ENCODE measurements around the gene SPOCK2.

SPOCK2 gene

DNA sequence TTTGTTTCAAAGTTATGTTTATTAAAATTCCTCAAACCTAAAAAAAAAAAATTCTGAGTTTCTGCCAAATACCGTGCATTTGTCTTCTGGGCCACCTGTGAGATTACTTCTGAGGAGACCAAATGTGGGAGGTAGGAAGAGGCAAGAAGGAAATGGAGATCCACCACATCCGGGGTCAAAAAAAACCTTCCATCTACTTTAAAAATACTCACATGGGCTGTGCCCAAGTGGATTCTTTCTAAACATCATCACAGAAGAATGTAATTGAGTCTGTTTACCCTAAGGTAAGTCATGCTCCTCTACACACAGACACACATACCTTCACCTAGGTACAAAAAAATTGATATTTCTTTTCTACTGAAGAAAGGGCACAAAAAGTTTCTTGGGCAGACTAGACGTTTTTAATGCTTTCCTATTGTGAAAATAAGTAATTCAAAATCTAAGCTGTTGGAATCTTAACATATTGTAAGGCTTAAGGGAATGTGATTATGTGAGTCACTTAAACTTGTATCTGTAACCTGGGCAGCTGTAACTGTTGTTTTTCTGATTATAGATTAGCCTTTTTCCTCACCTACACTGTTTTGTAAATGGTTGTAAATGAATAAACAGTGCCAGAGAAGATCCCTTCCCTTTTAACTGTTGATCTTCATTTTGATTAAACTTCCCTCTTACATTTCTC, 19.1 kb upstream of the SPOCK2 start:
- ATAC-seq, result peak; percentile 70
- no peak for DNase-seq

DNA sequence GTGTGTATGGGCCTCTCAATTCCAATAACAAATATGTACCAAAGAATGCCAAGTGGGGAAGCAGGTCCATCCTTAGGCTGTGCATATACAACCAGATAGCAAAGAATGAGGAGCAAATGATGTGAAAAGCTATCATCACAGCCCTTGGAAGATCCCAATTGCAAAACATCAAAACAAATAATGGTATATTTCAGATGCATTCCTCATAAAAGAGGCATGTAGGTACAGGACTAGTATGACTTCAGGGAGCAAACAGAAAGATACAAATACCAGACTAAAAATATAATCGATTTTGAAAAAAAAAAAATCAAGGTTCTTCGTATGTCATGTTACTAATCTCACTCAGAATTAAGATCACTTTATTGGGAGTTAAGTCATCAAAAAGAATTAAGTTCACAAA, 18.5 kb upstream of the SPOCK2 start:
- ATAC-seq (no peak), DNase-seq (no peak)

DNA sequence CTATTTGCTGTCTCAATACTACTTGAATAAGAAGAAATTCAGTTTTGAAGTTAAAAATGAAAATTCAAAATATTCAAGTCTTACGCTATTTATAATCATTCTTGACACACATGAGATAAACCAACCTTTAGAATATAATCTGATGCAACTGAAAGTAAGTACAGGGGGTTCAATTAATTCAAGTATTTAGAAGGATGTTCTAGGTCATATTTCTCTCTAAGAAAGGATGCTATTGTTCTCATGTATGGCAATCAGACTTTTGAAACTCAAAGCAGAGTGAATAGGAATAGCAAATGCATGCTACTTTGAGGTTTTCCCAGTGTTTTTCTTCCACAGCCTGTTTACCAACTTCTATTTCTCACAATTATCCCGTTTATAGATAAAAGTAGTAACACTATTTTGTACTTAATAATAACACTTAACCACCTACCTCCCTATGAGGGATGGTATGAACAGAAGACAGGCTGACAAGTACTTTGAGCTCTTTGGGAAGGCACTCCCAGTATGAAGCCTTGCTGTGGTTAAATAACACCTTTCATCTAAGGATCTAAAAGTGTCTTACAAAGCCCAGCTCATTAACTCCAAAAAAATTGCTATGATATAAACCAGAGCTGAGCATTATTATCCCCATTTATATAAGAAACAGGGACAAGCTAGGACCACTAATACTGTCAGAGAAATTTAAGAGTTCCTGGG, 18.0 kb upstream of the SPOCK2 start:
- ATAC-seq (no peak), DNase-seq (no peak)

DNA sequence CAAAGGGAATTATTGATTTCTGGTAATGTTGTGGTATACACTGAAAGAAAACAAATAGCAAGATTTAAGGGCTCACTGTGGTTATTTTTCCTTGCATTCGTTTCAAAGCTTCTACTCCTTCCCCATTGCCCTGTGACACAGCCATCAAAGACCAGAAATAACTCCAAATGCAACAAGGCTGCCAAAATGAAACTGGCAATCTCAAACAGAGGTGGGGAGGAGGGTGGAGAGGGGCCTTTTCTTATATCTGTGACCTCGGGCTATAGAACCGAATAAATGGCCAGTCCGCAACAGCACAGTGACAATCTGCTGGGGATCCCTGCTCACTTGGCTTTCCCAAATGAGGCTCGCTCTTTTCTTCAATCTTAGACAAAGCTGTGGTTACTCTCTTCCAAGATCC, 17.4 kb upstream of the SPOCK2 start:
- DNase-seq (no peak), ATAC-seq (no peak)

DNA sequence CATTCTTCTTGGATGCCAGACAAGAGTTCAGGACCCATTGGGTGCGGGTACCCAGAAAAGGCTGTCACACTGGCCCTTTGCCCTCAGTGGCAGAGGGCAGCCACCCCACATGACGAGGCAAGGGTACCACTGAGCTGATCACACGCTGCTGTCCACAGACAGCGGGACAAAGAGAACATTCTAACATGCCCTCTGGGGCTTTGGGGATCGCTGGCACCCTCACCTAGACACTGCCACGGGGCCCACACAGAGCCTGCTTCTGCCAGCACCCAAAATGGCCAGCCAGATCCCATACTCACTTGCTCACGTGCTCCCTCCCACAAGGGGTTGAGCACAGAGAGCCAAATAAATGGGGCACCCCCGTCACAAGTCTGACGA, 16.7 kb upstream of the SPOCK2 start:
- DNase-seq (no peak), ATAC-seq (no peak)

DNA sequence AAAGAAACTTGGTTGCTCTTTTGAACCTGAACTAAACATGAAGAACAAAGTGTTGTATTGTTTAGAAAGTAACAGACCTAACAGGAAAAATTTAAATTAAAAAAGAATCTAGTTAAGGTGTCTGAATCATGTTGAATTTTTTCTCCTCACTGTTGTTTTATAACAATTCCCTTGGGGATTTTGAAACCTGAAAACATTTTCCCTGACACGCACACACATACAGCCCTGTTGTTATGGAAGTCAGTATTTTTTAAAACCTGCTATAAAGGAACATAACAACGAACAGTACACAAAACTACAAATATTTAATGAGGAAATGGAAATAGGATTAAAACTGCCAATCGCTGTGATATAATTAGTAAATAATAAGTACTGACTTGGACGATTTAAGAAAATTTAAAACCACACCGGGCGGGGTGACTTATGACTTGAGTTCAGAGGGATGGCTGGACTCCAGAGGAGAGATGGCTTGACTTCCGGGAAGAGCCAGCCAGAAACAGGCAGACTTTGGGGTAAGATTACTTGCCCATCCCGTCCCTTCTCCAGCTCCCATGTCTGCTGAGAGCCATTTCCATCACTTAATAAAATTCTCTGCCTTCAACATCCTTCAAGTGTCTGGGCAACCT, 16.2 kb upstream of the SPOCK2 start:
- no peak for ATAC-seq
- DNase-seq, result no peak

DNA sequence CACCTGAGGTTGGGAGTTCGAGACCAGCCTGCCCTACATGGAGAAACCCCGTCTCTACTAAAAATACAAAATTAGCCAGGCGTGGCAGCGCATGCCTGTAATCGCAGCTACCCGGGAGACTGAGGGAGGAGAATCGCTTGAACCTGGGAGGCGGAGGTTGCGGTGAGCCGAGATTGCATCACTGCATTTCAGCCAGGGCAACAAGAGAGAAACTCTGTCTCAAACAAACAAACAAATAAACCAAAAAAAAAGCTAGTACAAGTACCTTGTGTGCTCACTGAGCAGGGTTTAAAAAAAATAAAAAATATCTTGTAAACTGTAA, 11.2 kb upstream of the SPOCK2 start:
- no peak for ATAC-seq
- DNase-seq, result no peak

DNA sequence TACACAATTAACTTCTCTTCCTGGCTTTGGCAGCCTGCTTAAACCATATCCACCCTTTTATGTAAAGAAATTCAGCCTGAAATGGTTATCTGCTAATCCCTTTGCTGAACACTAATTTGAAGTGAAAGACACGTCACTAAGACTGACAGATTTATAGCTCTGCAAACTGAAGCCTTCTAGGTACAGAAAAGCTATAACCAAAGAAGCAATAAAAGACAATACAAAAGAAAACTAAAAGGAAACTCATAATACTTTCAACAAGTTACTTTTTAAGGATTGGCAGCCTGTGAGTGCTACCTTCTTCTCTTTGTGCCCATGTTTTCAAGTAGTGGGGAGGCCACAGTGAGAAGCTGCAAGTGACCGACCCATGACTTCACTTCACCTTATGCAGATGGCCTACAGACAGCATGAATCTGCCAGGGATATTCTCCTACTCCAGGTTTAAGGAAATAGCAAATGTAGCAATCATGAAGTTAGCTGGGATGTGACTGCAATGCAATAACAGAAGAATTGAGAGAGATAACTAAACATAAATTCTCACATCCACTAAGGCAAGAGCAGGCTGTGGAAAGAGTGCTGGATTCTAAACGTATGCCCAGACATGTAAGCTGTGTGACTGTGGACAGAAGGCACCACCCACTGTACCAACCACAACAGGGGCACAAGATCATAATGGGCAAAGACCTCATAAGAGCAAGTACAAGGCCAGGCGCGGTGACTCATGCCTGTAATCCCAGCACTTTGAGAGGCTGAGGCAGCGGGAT, 10.7 kb upstream of the SPOCK2 start:
- no peak for DNase-seq
- ATAC-seq, result no peak

DNA sequence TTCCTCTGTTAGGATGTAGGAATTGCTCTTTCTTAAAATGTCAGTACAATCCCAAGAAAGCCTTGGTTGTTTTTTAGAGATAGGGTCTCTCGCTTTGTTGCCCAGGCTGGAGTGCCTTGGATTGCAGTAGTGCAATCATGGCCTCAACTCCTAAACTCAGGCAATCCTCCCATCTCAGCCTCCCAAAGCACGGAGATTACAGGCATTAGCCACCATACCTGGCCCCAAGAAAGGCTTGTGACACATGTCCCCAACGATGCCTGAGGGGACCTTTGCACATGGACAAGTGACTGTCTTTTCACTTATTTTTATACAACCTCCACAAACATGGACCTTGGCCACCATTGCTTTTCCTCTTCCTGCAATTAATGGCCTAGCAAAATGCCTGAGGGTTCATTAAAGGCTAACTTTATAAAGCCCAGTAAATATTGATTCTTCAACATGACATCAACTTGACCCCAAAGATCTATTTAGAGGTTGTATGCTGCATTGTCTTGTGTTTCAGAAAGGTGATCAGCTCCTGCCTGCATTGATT, 10.0 kb upstream of the SPOCK2 start:
- DNase-seq (no peak), ATAC-seq (no peak)

DNA sequence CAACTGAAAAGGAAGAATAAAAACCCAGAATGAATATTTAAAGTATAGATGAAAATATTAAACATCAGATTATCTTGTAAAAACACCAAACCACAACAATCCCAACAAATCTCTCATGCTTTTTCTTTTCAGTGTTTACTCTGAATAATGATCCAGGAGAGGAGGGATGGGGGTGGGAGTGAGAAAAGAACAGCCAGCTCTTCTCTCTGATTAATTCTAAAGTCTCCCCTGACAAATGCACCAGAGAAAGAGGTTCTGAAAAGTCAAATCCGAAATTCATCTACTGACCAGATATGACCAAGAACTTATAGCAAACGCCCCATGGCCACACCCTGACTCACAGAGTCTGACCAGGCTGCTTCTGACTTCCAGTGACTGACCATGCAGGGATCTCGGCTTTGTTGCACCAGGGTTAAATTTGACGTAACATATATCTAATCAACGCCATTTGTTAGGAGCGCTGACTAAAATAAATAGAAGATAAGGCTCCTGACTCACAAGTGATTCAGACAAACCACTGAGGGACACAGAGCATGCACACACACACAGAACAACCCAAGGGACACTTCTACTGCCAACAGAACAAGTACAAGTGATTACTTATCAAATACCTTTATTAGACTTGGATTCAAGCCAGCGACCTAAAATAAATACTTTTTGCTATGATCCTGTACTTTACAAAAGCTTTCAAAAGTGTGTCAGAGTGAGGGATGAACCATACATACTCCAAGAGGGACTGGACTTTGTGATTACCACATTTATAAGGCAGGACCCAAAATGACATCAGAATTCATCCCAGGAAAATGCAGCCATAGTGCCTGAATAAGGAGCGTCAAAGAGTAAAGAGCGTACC, 9.3 kb upstream of the SPOCK2 start:
- ATAC-seq, result peak; percentile 71
- DNase-seq, result no peak

DNA sequence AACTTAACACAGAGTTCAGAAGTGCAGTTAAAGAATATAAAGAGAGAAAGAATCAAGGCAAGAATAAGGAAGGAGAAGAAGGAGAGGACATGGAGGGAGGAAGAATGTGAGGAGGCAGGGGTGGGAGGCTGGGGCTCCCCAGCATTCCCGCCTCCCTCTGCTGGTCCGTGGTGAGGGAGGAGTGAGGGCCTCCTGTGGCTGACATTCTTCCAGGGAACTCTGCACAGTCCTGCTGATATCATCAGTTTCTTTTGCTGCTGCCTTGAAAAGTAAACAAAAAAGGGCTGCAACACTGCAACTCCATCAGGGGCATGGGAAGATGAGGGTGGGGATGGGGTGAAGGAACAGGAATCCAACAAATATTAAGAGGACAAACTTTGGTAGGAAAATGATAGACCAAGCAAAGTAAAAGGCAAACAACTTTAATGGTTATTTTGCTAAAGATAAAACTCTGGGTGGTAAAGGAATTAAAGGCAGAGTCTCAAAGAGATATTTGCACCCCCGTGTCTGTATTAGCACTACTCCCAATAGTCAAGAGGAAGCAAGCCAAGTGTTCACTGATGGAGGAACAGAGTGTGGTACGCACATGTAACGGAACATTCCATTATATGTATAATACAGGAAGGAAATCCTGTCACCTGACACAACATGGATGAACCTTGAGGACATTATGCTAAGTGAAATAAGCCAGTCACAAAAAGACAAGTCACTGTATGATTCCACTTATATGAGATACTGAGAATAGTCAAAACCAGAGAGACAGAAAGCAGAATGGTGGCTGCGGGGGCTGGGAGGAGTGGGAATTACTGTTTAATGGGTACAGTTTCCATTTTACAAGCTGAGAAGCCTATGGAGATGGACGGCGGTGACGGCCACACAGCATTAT, 8.0 kb upstream of the SPOCK2 start:
- no peak for DNase-seq
- ATAC-seq, result no peak

DNA sequence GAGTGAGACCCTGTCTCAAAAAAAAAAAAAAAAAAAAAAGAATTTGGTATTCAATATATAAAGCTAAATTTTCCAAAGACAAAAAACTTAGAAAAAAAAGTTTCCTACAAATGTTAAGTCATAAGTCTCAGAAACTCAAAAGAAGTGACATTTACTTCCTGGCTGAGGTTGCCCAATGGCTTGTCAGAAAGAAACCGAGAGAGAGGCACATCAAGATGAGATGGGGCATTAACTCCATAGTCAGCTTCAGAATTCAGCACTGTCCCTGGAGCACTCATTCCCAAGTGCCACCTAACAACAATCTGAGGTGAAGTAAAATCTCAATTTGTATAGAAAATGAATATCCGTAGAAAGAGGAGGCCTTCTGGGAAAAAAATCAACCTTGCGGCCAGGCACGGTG, 6.8 kb upstream of the SPOCK2 start:
- peak; percentile 67 for ATAC-seq
- DNase-seq, result no peak

DNA sequence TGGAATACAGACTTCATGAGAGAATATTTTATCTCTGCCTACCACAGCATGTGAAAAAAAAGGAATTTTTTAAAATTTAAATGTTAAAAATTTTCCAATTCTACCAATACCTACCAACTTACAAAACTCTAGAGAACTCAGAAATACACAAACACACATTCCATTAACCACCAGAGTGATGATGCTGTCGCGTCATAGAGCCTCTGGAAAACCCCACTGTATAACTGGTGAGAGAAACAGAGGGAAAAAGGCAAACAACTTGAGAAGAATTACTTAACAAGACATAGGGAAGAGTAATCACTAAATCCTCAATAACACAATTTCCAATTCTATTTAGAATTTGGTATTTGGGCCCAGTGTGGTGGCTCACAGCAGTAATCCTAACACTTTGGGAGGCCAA, 6.2 kb upstream of the SPOCK2 start:
- ATAC-seq (no peak), DNase-seq (no peak)

DNA sequence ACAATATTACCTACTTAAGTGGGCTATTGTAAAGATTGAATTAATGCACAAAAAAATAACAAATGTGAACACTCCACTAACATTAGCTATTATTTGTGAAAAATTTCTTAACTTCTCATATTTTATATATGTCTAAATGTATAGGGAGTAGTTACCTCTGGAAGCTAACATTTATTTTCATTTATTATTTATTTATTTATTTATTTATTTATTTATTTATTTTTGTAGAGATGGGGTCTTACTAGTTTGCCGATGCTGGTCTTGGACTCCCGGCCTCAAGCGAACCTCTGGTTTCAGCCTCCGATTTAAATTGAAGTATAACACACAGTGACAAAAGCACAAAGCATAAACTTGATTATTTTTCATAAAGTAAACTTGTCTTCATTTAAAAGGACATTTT, 5.1 kb upstream of the SPOCK2 start:
- ATAC-seq (no peak), DNase-seq (no peak)

DNA sequence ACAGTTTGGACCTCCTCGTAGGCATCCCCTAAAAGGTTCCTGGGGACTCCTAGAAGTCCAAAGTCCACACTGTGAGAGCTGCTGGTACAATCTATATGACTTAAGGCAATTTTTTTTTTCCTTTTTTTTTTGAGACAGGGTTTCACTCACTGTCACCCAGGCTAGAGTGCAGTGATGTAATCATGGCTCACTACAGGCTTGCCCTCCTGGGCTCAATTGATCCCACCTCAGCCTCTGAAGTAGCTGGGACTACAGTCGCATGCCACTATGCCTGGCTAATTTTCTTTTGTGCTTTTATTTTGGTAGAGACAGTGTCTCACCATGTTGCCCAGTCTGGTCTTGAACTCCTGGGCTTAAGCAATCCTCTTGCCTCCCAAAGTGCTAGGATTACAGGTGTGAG, 4.6 kb upstream of the SPOCK2 start:
- DNase-seq, result no peak
- ATAC-seq, result no peak

DNA sequence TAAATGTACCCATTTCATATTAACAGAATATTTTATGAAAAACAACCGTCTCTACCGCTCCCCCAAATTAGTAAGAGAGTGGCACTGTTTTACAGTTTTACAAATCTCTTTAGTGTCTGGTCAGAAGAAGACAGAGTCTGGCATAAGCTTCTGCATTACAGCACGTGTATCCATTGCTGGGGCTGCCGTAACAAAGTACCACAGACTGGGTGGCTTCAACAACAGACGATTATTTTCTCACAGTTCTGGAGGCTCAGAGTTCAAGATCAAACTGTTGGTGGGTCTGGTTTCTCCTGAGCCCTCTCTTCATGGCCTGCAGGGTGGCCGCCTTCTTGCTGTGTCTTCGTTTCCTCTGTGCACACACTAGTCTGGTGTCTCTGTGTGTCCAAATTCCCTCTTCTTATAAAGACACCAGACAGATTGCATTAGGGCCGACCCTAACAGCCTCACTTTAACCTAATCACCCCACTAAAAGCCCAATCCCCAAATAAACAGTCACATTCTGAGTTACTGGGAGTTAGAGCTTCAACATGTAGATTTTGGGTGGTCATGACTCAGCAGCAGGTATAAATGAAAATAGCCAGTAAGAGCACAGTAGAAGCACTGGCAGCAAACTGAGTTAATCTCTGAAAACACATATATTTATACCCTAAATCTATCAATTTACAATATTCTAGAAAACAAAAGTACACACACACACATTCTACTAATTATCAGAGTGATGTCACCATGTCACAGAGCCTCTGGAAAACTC, 4.0 kb upstream of the SPOCK2 start:
- ATAC-seq, result no peak
- no peak for DNase-seq

DNA sequence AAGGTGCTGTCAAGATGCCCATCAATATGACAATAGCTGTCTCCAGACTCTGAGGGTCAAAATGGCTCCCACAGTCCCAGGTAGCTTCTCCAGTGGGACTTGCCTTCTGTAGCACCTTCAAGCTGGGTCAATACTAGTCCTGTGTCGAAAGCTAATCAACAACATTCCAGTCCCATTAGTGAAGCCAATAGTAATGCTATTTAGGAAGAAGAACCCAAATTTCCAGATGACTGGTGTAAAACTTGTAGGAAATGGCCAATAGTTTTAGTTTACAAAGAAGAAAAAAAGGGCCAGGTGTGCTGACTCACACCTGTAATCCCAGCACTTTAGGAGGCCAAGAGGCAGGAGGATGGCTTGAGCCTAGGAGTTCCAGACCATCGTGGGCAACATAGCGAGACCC, 2.0 kb upstream of the SPOCK2 start:
- ATAC-seq (no peak), DNase-seq (no peak)

DNA sequence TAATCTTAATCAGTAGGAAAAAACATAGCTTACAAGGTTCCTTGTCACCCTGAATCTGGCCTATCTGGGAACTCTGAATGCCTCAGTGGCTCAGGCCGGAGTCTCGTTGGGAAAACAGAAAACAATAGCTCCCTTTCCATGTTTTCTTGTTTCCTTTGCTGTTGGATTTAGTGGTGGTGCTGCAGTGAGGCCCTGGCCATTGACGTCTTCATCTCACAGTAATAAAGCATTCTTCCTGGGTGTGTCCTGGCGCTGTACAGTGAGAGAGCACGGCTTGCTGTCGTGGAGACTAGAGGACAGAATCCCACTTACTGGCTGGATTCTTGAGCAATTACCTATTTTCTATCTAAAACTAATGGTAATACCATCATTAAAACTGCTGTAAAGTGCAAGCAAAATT, 1.3 kb upstream of the SPOCK2 start:
- DNase-seq (no peak), ATAC-seq (no peak)

DNA sequence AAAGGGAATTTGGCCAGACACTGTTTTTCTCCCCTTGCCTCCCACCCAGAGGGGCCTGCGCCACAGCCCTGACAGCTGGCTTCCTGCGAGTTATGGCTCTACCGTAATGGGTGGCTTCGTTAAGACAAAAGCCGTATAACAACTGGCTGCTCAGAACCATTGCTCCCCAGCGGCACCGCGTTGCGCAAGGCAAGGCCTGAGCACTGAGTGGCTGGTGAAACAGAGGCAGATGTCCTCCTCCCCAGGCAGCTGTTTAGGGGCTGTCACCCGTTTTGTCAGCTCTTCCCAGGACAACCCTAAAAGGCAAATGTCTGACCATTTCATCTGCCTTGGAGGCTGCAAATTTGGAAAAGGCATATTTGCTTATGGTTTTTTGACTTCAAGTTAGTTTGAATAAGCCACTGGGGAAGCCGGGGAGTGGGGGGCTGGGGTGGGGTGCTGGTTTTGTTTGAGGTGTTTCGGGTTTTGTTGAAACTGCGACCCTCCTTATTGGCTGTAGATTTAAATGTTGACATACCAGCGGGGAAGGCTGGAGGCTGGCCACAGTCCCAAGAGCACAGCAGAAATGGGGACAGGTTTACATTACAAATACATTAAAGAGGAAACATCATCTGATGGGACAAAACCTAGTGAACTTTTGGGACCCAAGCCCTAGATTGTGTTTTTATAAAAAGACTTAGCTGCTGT, 681 bp upstream of the SPOCK2 start:
- DNase-seq (peak; percentile 66), ATAC-seq (peak; percentile 34)

All from stimulated activated naive CD8-positive, alpha-beta T cell treated with anti-CD3 and anti-CD28 coated beads, Interleukin-15, Interleukin-2, amounts not matched to agents 100 U/mL and 50 U/mL, for 24 hours (primary cell).